GM21825 (cell line): ENCODE measurements around the gene PGD.
"Not testable (repeated sequence)": the region's sequence is repeated elsewhere in the genome, so short reads cannot be mapped to it uniquely, and the experiment has no call there.

ENCODE experiments used
- ATAC-seq: cut with Tn5 transposase; IDR thresholded peaks from one replicate; pipeline ENCODE4 v1.9.1; 2021; ENCODE audit warnings: mild to moderate bottlenecking, moderate library complexity; ENCODE audit not compliant: unreplicated experiment

Gene PGD

GRCh38 chr1:10398278-10398733 lies 558 bp upstream of the PGD start:
- no peak for ATAC-seq

- peak; percentile 3 for ATAC-seq
These were observed 629 bp downstream of the PGD start for GRCh38 chr1:10399444-10399941.

DNA sequence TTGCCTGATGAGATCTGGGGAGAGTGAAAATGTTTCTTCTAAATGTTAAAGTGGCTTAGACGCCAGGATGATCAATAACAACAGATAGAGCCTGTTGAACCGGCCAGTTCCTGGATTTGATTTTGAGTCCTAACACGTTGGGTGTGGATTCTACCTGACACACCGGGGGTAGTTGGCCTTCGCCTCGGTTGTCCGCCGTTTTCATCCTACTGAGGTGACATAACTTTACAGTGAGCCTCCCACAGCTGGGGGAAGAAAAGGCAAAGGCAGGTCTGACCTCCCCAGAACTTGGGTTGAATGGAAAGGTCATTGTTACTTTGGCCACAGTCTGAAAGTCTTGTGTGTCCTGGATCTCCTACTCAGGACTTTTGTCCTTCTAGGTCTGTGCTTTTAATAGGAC lies 1.1 kb downstream of the PGD start:
- ATAC-seq = no peak

DNA sequence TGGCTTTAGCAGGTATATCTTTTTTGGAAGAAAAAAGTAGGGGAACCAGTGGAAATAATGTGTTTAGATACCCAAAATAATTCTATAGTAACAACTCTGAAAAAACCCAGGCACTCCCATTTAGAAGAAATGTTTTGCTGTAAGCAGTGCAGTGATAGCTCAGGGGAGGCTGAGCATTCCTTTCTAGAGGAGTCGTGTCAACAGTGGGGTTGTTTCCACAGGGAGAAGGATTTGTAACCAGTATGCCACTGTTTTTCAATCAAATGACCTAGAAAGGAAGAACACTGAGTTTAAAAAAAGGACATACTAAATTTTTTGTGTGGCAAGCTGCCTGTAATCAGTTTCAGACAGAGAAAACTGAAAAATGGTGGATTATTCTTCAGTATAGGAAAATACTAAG lies 2.4 kb downstream of the PGD start:
- no peak for ATAC-seq

- ATAC-seq = no peak
These were observed 3.9 kb downstream of the PGD start for GRCh38 chr1:10402729-10403274.

DNA sequence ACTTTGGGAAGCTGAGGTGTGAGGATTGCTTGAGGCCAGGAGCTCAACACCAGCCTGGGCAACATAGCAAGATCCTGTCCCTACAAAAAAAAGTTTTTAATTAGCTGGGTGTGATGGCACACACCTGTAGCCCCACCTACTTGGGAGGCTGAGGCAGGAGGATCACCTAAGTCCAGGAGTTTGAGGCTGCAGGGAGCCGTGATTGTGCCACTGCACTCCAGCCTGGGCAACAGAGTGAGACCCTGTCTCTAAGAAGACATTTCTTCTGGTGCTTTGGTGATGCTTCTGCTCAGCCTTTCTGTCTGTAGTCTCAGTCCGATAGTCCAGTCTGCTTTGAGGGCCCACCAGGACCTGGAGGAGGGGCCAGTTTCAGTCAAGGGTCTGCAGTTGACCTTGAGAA lies 8.3 kb downstream of the PGD start:
- no peak for ATAC-seq

DNA sequence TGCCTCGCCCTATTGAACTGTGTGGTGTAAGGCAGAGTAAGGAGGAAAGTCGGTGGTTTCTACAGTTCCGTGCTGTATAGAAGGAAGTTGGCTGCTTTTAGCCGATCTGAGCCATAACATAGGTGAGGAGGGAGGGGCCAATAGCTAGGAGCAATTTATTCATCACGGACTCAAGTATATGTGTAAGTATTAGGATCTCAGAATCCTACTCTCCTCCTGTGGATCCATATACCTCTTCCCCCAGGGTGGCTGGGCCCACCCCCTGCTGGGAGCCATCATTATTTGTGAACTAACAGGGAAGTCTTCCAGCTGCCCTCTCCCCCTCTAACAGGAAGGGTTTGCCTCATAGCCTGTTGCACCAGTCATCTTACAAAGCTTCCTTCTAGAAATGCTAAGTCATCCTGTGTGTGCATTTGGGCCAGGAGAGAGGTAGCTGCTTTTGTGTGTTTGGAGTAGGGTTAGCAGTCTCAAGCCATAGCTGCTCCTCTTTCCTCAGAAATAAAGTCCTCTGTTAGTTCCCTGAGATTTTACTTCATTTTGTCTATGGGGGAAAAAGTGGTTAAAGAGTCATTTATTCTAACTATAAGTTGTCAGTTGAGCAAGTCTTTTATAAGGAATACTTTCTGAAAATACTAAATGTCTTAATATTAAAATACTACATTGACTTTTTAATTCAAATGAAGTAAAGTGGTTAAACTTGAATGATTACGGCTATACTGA lies 16.5 kb downstream of the PGD start:
- no peak for ATAC-seq

- not testable (repeated sequence) for ATAC-seq
These were observed 17.1 kb downstream of the PGD start for GRCh38 chr1:10415967-10416366.

- ATAC-seq = not testable (repeated sequence)
These were observed 19.9 kb downstream of the PGD start for GRCh38 chr1:10418741-10419140.

DNA sequence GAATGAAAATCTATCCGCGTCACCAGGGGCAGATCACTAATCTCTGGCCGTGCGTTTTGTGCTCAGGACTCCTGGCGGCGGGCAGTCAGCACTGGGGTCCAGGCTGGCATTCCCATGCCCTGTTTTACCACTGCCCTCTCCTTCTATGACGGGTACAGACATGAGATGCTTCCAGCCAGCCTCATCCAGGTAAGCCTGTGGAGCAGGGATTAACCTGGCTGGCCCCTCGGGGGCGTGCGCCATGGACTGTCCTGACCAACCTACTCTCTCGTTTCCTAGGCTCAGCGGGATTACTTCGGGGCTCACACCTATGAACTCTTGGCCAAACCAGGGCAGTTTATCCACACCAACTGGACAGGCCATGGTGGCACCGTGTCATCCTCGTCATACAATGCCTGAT lies 20.5 kb downstream of the PGD start:
- no peak for ATAC-seq

- ATAC-seq = no peak
These were observed 22.8 kb downstream of the PGD start for GRCh38 chr1:10421637-10422036.

DNA sequence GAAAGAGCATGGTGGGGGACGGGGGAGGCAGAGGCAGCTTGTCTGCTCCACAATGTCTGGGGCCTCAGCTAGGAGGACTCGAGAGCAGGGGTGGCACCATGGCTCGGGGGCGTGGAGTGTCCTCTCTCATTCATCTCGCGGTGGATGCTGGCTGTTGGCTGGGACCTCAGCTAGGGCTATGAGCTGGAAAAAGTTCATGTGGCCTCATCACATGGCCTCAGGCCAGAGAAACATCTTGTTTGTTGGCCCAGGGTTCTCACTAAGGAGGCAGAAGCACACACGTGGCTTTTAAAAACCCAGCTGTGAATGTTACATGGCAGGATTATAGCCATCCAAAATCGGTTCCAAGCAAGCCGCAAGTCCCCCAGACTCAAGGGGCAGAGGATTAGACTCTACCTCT lies 25.2 kb downstream of the PGD start:
- ATAC-seq = no peak

DNA sequence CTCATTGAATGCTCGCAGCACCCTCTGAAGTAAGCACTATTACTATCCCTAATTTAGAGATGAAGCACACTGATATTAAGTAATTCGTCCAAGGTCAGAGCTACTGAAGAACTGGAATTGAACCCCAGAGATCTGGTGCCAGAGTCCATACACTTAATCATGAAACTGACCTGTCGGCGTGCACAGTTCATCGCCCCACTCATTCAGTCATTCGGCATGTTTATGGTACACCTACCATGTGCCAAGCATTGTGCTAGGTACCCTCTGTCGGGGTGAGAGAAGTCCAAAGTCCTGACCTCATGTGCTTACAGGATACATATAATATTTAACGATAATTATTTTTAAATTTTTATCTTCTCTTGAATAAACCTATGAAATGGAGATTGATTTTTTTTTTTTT lies 25.8 kb downstream of the PGD start:
- ATAC-seq = no peak

GRCh38 chr1:10425826-10426534 lies 27.1 kb downstream of the PGD start:
- ATAC-seq = not testable (repeated sequence)

DNA sequence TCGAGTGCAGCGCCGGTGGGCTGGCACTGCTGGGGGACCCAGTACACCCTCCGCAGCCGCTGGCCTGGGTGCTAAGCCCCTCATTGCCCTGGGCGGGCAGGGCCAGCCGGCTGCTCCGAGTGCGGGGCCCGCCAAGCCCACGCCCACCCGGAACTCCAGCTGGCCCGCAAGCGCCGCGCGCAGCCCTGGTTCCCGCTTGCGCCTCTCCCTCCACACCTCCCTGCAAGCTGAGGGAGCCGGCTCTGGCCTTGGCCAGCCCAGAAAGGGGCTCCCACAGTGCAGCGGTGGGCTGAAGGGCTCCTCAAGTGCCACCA lies 27.6 kb downstream of the PGD start:
- not testable (repeated sequence) for ATAC-seq

GRCh38 chr1:10428984-10429383 lies 30.1 kb downstream of the PGD start:
- no peak for ATAC-seq

DNA sequence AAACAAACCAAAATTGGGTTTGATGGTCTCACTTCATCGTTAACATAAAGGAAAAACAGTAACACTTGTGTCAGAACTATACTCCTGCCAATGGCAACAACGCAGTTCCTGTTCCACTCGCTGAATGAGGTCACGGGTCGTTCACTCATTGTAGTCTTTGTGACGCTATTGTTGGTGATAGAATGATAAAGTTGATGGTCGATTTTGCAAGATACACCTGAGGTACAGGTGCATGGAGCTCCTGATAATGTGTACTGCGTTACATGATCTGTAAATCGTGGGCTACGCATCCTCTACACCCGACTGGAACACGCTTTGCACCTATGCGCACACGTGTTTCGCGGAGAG lies 31.0 kb downstream of the PGD start:
- no peak for ATAC-seq

GRCh38 chr1:10430216-10431069 lies 31.6 kb downstream of the PGD start, which contains the start of gene CENPS:
Gene CENPS, plus strand, starts transcription at chr1:10430433. Its CDS starts 85 bp downstream, at chr1:10430518.
- peak; percentile 75 for ATAC-seq

GRCh38 chr1:10431070-10431730 lies 32.3 kb downstream of the PGD start:
- no peak for ATAC-seq

DNA sequence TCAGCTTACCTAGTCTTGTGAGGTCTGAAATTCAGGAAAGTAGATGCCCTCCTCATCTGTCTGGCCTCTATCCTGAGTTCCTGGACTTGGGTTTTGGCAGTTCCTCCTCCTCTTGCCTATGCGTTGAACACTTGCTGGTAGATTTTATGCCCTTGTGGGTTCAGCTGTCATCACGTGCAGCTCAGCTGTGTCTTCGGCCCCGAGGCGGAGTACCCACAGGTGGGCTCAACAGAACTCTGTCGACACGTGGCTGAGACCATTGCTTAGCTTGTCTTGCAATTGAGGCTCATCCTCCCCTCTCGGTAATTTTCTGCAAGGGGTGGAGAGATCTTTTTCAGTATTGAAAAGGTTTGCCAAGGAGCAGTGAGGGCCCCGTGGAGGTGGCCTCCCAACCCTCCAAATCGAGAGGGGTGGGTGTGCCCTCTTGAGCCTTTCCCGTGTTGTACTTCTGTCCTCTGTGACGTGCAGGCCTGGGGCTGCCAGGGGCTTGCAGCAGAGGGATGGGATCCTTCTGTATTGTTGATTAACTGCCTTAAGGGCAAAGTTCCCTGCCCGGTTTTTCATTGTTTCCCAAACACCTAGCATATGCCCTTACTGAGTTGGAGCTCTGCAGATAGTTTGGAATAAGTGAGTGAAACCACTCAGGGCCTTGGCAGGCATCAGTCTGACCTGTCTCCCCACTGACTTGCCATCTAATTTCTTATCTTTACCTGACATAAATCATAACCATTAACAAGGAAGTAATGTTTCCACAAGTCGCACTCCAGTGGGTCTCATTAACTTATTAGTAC lies 34.2 kb downstream of the PGD start:
- ATAC-seq = no peak
